ENCODE results near the gene FAM3A.

The FAM3A gene

GRCh38 chrX:154485150-154486051 is 30.6 kb downstream of the FAM3A start:
- DNase-seq (ENCODE audit: extremely low read depth, low read depth): no peak
- no peak for TF ChIP-seq CTCF (IDR thresholded peaks at IDR 0.05; ENCODE audit: low read depth, low read length)

- no peak for DNase-seq (ENCODE audit: extremely low read depth, low read depth)
- TF ChIP-seq CTCF (IDR thresholded peaks at IDR 0.05; ENCODE audit: low read depth, low read length): no peak
Measured at GRCh38 chrX:154484255-154485149, 31.5 kb downstream of the FAM3A start.

- no peak for TF ChIP-seq CTCF (IDR thresholded peaks at IDR 0.05; ENCODE audit: low read depth, low read length)
- DNase-seq (ENCODE audit: extremely low read depth, low read depth): no peak
Measured at GRCh38 chrX:154483325-154483724, 32.7 kb downstream of the FAM3A start.

- no peak for TF ChIP-seq CTCF (IDR thresholded peaks at IDR 0.05; ENCODE audit: low read depth, low read length)
- no peak for DNase-seq (ENCODE audit: extremely low read depth, low read depth)
Measured at GRCh38 chrX:154482786-154483185, 33.2 kb downstream of the FAM3A start.

- no peak for TF ChIP-seq CTCF (IDR thresholded peaks at IDR 0.05; ENCODE audit: low read depth, low read length)
Measured at GRCh38 chrX:154481911-154482601, 34.0 kb downstream of the FAM3A start.

GRCh38 chrX:154481195-154481594 is 34.8 kb downstream of the FAM3A start:
- no peak for DNase-seq (ENCODE audit: extremely low read depth, low read depth)
- no peak for TF ChIP-seq CTCF (IDR thresholded peaks at IDR 0.05; ENCODE audit: low read depth, low read length)

More at GRCh38 chrX:154481911-154482601, 34.0 kb downstream of the FAM3A start:
- no peak for DNase-seq (ENCODE audit: extremely low read depth, low read depth)
